Right cardiac atrium (tissue), 5 donors: ENCODE measurements around the gene BCL7A. TPM values are rescaled to one million over a fixed set of nuclear protein-coding genes. Genes with fewer than 3 reads are reported as not detected.

Experiments
- ATAC-seq, 2 donors: fragments of 200-7000 bp; cut with Tn5 transposase; one replicate each; pipeline versions ENCODE4 v1.8.0 to v1.9.1; 2020; ENCODE audit warnings: moderate library complexity in 2 of 2, mild to moderate bottlenecking in 1 of 2
- DNase-seq, 3 donors: peaks; one replicate each; pipeline ENCODE4 v3.0.0-alpha.2; 2020
- H3K27ac ChIP-seq: one replicate; pipeline ENCODE4 v1.5.1; 2013; ENCODE audit warnings: mild to moderate bottlenecking, low read length, control low read depth, moderate library complexity
- H3K27me3 ChIP-seq: one replicate; pipeline ENCODE4 v1.6.1; 2013; ENCODE audit not compliant: control insufficient read depth, insufficient read depth
- H3K4me1 ChIP-seq: one replicate; pipeline ENCODE4 v1.6.1; 2013; ENCODE audit warnings: low read length; ENCODE audit not compliant: control insufficient read depth, insufficient read depth
- H3K4me3 ChIP-seq: one replicate; pipeline ENCODE4 v1.5.1; 2013; ENCODE audit warnings: low read length, control low read depth
- H3K9me3 ChIP-seq: one replicate; pipeline ENCODE4 v1.6.1; 2013; ENCODE audit warnings: low read length; ENCODE audit not compliant: control insufficient read depth
- WGBS: extraction: QIAGEN DNeasy Blood & Tissue Kit; methylation state at CpG from one replicate; pipeline ENCODE4 v1.1.7; 2013; 5-methylcytosine and 5-hydroxymethylcytosine counted together
- intact Hi-C, 4 donors: fragments of 100-400 bp; cut with DNase I; formaldehyde crosslinking; loops; one replicate each; pipeline versions ENCODE4 v1.11.0 to v1.14.0; 2022 to 2023
- polyA plus RNA-seq: library from polyadenylated mRNA; stranded (reverse); fragments of 200-250 nt; gene quantifications from one replicate; pipeline ENCODE4 v1.2.3, GENCODE V29; 2013
- total RNA-seq, 4 donors: library from RNA; stranded (reverse); fragmentation: NEBNext Ultra II Directional; extraction: Animal tissue kit (Norgen Biotek cat#: 25700); gene quantifications; one replicate each; pipeline ENCODE4 v1.2.1, GENCODE V29; 2021
- donor health status: healthy with polysubstance abuse.
- donor health status: DM: no; HTN: yes; CAD: no.
- donor health status: DM: no; HTN: no; CAD: no.
- donor health status: DM: no; HTN: yes; CAD: no; lungs with severe emphysema.
- donor health status: DM: yes; HTN: yes; CAD: no.

BCL7A gene
- total and polyA plus RNA-seq, 5 donors, result 6.7 to 13.2 (median 11.6) TPM

GRCh38 chr12:122001466-122002209 lies 20.0 kb upstream of the BCL7A start:
- H3K4me3 ChIP-seq, result no peak overlapping the region
- no peak overlapping the region for H3K27ac ChIP-seq
- intact Hi-C loops, result no loop called here
- no peaks in the 10 kb centered on the region for H3K4me1 ChIP-seq
- ATAC-seq (no peak), DNase-seq (no peak)
- no peaks in the 10 kb centered on the region for H3K27me3 ChIP-seq
- H3K9me3 ChIP-seq, result no peaks in the 10 kb centered on the region
- WGBS, result 92% methylated on average over 17 of the region's 17 CpGs

GRCh38 chr12:122003651-122004611 lies 17.8 kb upstream of the BCL7A start:
- Histone ChIP-seq H3K27me3 (no peaks in the 10 kb centered on the region), H3K4me3 (no peak overlapping the region), H3K4me1 (no peaks in the 10 kb centered on the region), H3K9me3 (no peaks in the 10 kb centered on the region), H3K27ac (peak overlapping the region; percentile 10)
- intact Hi-C loops, result no loop called here
- ATAC-seq (peak; percentile 25 to 51), DNase-seq (no peak)
- WGBS, result 44% methylated on average over 28 of the region's 28 CpGs

- WGBS, result 36% methylated on average over 12 of the region's 12 CpGs
- intact Hi-C loops, result no loop called here
Measured at GRCh38 chr12:122004633-122005071, 17.0 kb upstream of the BCL7A start.

GRCh38 chr12:122005252-122005776 lies 16.4 kb upstream of the BCL7A start:
- Histone ChIP-seq H3K9me3 (no peaks in the 10 kb centered on the region), H3K4me1 (peaks cover 2% of the 10 kb centered on the region), H3K4me3 (no peak overlapping the region), H3K27ac (no peak overlapping the region), H3K27me3 (no peaks in the 10 kb centered on the region)
- 86% methylated on average over 11 of the region's 11 CpGs for WGBS
- intact Hi-C loops, result no loop called here
- DNase-seq (no peak), ATAC-seq (no peak)

More at GRCh38 chr12:122004633-122005071, 17.0 kb upstream of the BCL7A start:
- peak in 1 of 3 donors; percentile 62 for DNase-seq
- Histone ChIP-seq H3K27me3 (no peaks in the 10 kb centered on the region), H3K4me1 (peaks cover 2% of the 10 kb centered on the region), H3K4me3 (no peak overlapping the region), H3K9me3 (no peaks in the 10 kb centered on the region), H3K27ac (peak overlapping the region; percentile 61)
- peak; percentile 42 to 47 for ATAC-seq

GRCh38 chr12:122006186-122006926 lies 15.3 kb upstream of the BCL7A start:
- H3K27me3 ChIP-seq, result no peaks in the 10 kb centered on the region
- peaks cover 2% of the 10 kb centered on the region for H3K4me1 ChIP-seq
- intact Hi-C loops, result no loop called here
- H3K9me3 ChIP-seq, result no peaks in the 10 kb centered on the region
- 83% methylated on average over 24 of the region's 24 CpGs for WGBS
- ATAC-seq (peak in 1 of 2 donors; percentile 22), DNase-seq (no peak)
- H3K4me3 ChIP-seq, result no peak overlapping the region
- H3K27ac ChIP-seq, result no peak overlapping the region

- H3K9me3 ChIP-seq, result no peaks in the 10 kb centered on the region
- H3K27me3 ChIP-seq, result no peaks in the 10 kb centered on the region
- intact Hi-C loops, result no loop called here
- WGBS, result 84% methylated on average over 9 of the region's 9 CpGs
- no peak overlapping the region for H3K27ac ChIP-seq
- no peak for ATAC-seq
- H3K4me3 ChIP-seq, result no peak overlapping the region
- no peak for DNase-seq
- peaks cover 2% of the 10 kb centered on the region for H3K4me1 ChIP-seq
Measured at GRCh38 chr12:122009741-122010140, 11.9 kb upstream of the BCL7A start.

- H3K4me3 ChIP-seq, result no peak overlapping the region
- DNase-seq (no peak), ATAC-seq (no peak)
- H3K4me1 ChIP-seq, result peaks cover 2% of the 10 kb centered on the region
- intact Hi-C loops, result no loop called here
- WGBS, result 85% methylated on average over 6 of the region's 6 CpGs
- H3K27me3 ChIP-seq, result no peaks in the 10 kb centered on the region
- no peak overlapping the region for H3K27ac ChIP-seq
- H3K9me3 ChIP-seq, result no peaks in the 10 kb centered on the region
Measured at GRCh38 chr12:122012184-122012583, 9.5 kb upstream of the BCL7A start.

- intact Hi-C loops, result no loop called here
- H3K4me3 ChIP-seq, result no peak overlapping the region
- peaks cover 2% of the 10 kb centered on the region for H3K9me3 ChIP-seq
- H3K4me1 ChIP-seq, result peaks cover 2% of the 10 kb centered on the region
- ATAC-seq (no peak), DNase-seq (no peak)
- no peaks in the 10 kb centered on the region for H3K27me3 ChIP-seq
- 89% methylated on average over 4 of the region's 4 CpGs for WGBS
- H3K27ac ChIP-seq, result no peak overlapping the region
Measured at GRCh38 chr12:122013136-122013535, 8.5 kb upstream of the BCL7A start.

- intact Hi-C loops, result no loop called here
- DNase-seq (no peak), ATAC-seq (no peak)
- 78% methylated on average over 19 of the region's 19 CpGs for WGBS
- Histone ChIP-seq H3K4me1 (peaks cover 2% of the 10 kb centered on the region), H3K27me3 (no peaks in the 10 kb centered on the region), H3K27ac (no peak overlapping the region), H3K4me3 (no peak overlapping the region), H3K9me3 (peaks cover 2% of the 10 kb centered on the region)
Measured at GRCh38 chr12:122013791-122014590, 7.7 kb upstream of the BCL7A start.

- ATAC-seq (no peak), DNase-seq (no peak)
- no peaks in the 10 kb centered on the region for H3K27me3 ChIP-seq
- H3K9me3 ChIP-seq, result peaks cover 2% of the 10 kb centered on the region
- WGBS, result 94% methylated on average over 5 of the region's 5 CpGs
- H3K4me3 ChIP-seq, result no peak overlapping the region
- no peaks in the 10 kb centered on the region for H3K4me1 ChIP-seq
- no peak overlapping the region for H3K27ac ChIP-seq
- intact Hi-C loops, result no loop called here
Measured at GRCh38 chr12:122014781-122015180, 6.9 kb upstream of the BCL7A start.
